ENCODE results near the gene SKIDA1.

DNA sequence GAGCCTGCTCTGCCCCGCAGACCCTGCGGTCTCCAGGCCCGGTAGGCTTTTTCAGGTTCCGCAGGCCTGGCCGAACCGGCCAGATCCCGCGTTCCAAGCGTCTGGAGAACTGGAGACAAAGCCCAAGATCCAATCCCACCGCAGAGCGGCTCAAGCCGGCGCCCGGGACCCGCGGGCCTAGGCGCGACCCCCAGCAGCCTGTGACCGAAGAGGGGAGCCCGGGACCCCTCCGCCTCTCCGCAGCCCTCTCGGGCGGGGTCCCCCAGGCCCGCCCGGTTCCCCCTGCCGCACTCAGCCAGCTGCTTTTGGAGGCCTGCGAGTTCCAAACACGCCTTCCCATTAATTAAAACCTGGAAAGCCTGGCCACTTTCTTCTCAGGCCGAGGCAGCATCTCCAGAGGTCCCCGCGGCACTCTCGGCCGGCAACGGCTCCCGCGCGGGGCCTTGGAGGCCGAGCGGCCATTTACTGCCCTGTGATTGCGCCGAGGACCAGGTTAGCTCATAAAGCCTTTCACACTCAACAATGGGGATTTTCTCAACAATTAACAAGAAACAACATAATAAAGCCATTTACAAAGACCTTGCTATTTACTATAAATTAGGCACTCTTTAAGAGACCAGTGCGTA is 16.7 kb downstream of the SKIDA1 start:
- TF ChIP-seq, protein P1, sequence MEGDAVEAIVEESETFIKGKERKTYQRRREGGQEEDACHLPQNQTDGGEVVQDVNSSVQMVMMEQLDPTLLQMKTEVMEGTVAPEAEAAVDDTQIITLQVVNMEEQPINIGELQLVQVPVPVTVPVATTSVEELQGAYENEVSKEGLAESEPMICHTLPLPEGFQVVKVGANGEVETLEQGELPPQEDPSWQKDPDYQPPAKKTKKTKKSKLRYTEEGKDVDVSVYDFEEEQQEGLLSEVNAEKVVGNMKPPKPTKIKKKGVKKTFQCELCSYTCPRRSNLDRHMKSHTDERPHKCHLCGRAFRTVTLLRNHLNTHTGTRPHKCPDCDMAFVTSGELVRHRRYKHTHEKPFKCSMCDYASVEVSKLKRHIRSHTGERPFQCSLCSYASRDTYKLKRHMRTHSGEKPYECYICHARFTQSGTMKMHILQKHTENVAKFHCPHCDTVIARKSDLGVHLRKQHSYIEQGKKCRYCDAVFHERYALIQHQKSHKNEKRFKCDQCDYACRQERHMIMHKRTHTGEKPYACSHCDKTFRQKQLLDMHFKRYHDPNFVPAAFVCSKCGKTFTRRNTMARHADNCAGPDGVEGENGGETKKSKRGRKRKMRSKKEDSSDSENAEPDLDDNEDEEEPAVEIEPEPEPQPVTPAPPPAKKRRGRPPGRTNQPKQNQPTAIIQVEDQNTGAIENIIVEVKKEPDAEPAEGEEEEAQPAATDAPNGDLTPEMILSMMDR (conservative IDR thresholded peaks at IDR 0.05 in 1 of 2, IDR thresholded peaks at IDR 0.05 in 1 of 2; ENCODE audit: low read depth in 1 of 2, low read length in 2 of 2), result no peak
- no peak for TF ChIP-seq EZH2 (IDR thresholded peaks at IDR 0.05; ENCODE audit: low read length, missing control alignments)
